HG03039 (cell line): ENCODE data around the gene PDCL2.
A peak's percentile ranks its signal among the peaks of the same experiment; 100 is the strongest.

Source experiments
- ATAC-seq: cut with Tn5 transposase; IDR thresholded peaks from one replicate; pipeline ENCODE4 v1.9.1; 2021; ENCODE audit warnings: mild to moderate bottlenecking, moderate library complexity; ENCODE audit not compliant: unreplicated experiment

The PDCL2 gene

GRCh38 chr4:55540271-55540670 lies 51.8 kb downstream of the PDCL2 start:
- no peak for ATAC-seq

GRCh38 chr4:55539658-55540057 lies 52.4 kb downstream of the PDCL2 start:
- no peak for ATAC-seq

- no peak for ATAC-seq
These were observed 53.5 kb downstream of the PDCL2 start for GRCh38 chr4:55538531-55538930.

GRCh38 chr4:55534306-55534705 lies 57.7 kb downstream of the PDCL2 start:
- ATAC-seq: no peak

GRCh38 chr4:55530691-55531090 lies 61.4 kb downstream of the PDCL2 start:
- no peak for ATAC-seq

- no peak for ATAC-seq
These were observed 61.9 kb downstream of the PDCL2 start for GRCh38 chr4:55530167-55530566.

- ATAC-seq: no peak
These were observed 63.6 kb downstream of the PDCL2 start for GRCh38 chr4:55528491-55528890.

- no peak for ATAC-seq
These were observed 67.0 kb downstream of the PDCL2 start for GRCh38 chr4:55524844-55525571.

GRCh38 chr4:55518442-55518841 lies 73.6 kb downstream of the PDCL2 start:
- ATAC-seq: no peak

- peak; percentile 78 for ATAC-seq
These were observed 74.4 kb downstream of the PDCL2 start for GRCh38 chr4:55517526-55518229.

- no peak for ATAC-seq
These were observed 79.0 kb downstream of the PDCL2 start for GRCh38 chr4:55512922-55513571.

GRCh38 chr4:55512077-55512476 lies 80.0 kb downstream of the PDCL2 start:
- ATAC-seq: no peak

GRCh38 chr4:55510685-55511084 lies 81.4 kb downstream of the PDCL2 start:
- no peak for ATAC-seq

- ATAC-seq: no peak
These were observed 82.8 kb downstream of the PDCL2 start for GRCh38 chr4:55509266-55509665.

GRCh38 chr4:55507612-55508011 lies 84.4 kb downstream of the PDCL2 start:
- ATAC-seq: no peak
